Measurements from ENCODE around the gene MAP2K2. TPM values are rescaled to one million over a fixed set of nuclear protein-coding genes. Genes with fewer than 3 reads are reported as not detected.

The MAP2K2 gene
- polyA plus RNA-seq, 1 experiment = 143 TPM

GRCh38 chr19:4103080-4103433, 20.9 kb downstream of the MAP2K2 start:
- TF ChIP-seq CTCF (IDR thresholded peaks at IDR 0.05; ENCODE audit: insufficient read depth, low read depth, low read length) = no peak
- Histone ChIP-seq H3K36me3 (ENCODE audit: control insufficient read depth, insufficient read depth, low read length) (peaks cover 36% of the 10 kb centered on the region), H3K27me3 (ENCODE audit: control insufficient read depth, insufficient read depth, low read length) (no peaks in the 10 kb centered on the region), H3K4me3 (ENCODE audit: low read depth, low read length) (no peak overlapping the region)
- ChIA-PET POLR2A (no interaction called here), CTCF (interaction anchor here (1.2 kb wide), 1 partner anchor 37 kb away, joined by 3 read pairs; no protein-coding TSS in a partner anchor)
- DNase-seq (ENCODE audit: low read depth) = no peak

GRCh38 chr19:4102339-4103079, 21.4 kb downstream of the MAP2K2 start:
- no peak for TF ChIP-seq CTCF (IDR thresholded peaks at IDR 0.05; ENCODE audit: insufficient read depth, low read depth, low read length)
- CTCF ChIA-PET = no interaction called here
- Histone ChIP-seq H3K4me3 (ENCODE audit: low read depth, low read length) (no peak overlapping the region), H3K27me3 (ENCODE audit: control insufficient read depth, insufficient read depth, low read length) (no peaks in the 10 kb centered on the region), H3K36me3 (ENCODE audit: control insufficient read depth, insufficient read depth, low read length) (peaks cover 37% of the 10 kb centered on the region)
- POLR2A ChIA-PET = no interaction called here
- DNase-seq (ENCODE audit: low read depth) = no peak

DNA sequence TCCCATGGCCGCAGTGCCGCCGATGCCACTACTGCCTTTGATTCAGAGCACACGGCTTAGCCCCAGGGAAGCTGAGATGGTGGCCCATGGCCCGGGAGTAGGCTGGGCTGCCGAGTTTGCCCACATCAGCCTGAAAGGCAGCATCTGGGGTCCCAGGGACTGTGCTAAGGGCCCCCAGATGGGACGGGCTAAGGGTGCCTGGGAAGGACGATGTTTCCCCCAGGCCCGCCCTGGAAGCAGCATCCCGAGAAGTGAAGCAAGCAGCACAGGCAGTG, 22.5 kb downstream of the MAP2K2 start:
- TF ChIP-seq CTCF (IDR thresholded peaks at IDR 0.05; ENCODE audit: insufficient read depth, low read depth, low read length) = no peak
- Histone ChIP-seq H3K27me3 (ENCODE audit: control insufficient read depth, insufficient read depth, low read length) (no peaks in the 10 kb centered on the region), H3K4me3 (ENCODE audit: low read depth, low read length) (no peak overlapping the region), H3K36me3 (ENCODE audit: control insufficient read depth, insufficient read depth, low read length) (peaks cover 37% of the 10 kb centered on the region)
- CTCF ChIA-PET = no interaction called here
- POLR2A ChIA-PET = no interaction called here
- DNase-seq (ENCODE audit: low read depth) = no peak

- no peak overlapping the region for H3K4me3 ChIP-seq (ENCODE audit: low read depth, low read length)
- H3K27me3 ChIP-seq (ENCODE audit: control insufficient read depth, insufficient read depth, low read length) = no peaks in the 10 kb centered on the region
- no peak for DNase-seq (ENCODE audit: low read depth)
- no peak for TF ChIP-seq CTCF (IDR thresholded peaks at IDR 0.05; ENCODE audit: insufficient read depth, low read depth, low read length)
- ChIA-PET POLR2A (no interaction called here), CTCF (no interaction called here)
- H3K36me3 ChIP-seq (ENCODE audit: control insufficient read depth, insufficient read depth, low read length) = peaks cover 37% of the 10 kb centered on the region
Measured at GRCh38 chr19:4100647-4101495, 23.1 kb downstream of the MAP2K2 start.

DNA sequence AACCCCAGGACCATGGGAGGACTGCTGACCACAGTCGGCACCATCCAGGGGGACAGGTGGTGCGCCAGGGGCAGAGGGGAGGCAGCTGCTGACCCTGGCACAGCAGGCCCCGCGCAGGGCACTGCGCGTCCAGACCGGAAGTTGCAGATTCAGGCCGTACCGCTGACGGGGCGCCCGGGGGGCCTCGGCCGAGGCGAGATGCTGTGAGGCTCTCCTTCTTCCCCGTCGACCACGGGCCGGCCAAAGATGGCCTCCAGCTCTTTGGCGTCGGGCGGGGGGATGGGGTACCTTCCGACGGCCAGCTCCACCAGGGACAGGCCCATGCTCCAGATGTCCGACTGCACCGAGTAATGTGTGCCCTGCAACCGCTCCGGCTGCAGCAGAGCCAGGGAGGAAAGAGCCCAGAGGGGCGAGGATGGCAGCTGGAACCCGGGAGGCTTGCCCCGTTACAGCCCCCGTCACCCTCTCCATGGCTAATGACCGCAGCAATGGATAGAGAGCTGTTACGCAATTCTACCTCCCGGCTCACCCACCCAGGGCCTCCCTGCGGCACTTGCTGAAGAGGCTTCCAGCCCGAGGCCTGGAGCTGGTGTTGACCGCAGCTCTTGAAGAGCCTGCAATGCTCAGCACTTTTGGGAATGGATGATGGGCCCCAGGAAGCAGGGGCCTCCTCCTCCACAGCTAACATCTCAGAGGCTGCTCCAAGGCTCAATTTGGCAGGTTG, 24.7 kb downstream of the MAP2K2 start:
- TF ChIP-seq CTCF (IDR thresholded peaks at IDR 0.05; ENCODE audit: insufficient read depth, low read depth, low read length) = no peak
- no peak for DNase-seq (ENCODE audit: low read depth)
- peaks cover 39% of the 10 kb centered on the region for H3K36me3 ChIP-seq (ENCODE audit: control insufficient read depth, insufficient read depth, low read length)
- H3K27me3 ChIP-seq (ENCODE audit: control insufficient read depth, insufficient read depth, low read length) = no peaks in the 10 kb centered on the region
- ChIA-PET CTCF (interaction anchor here (1.6 kb wide), 1 partner anchor 10 kb away, joined by 4 read pairs; no protein-coding TSS in a partner anchor), POLR2A (no interaction called here)
- H3K4me3 ChIP-seq (ENCODE audit: low read depth, low read length) = no peak overlapping the region
